Measurements from ENCODE around the gene MRPL19.

GRCh38 chr2:75705921-75706320 is 59.3 kb downstream of the MRPL19 start:
- no peak for TF ChIP-seq CTCF (conservative IDR thresholded peaks at IDR 0.05)
- no peak for TF ChIP-seq ZFX (IDR thresholded peaks at IDR 0.05)
